SK-N-SH treated with all-trans-retinoic acid at 6 μM for 48 hours (cell line): ENCODE measurements around the gene MIOX.

Experiments used
- ATAC-seq: fragments of 200-7000 bp; cut with Tn5 transposase; 3 replicates; pipeline ENCODE4 v1.9.1; 2020; ENCODE audit warnings: mild to moderate bottlenecking, moderate library complexity
- ARNTL ChIP-seq: fragments of 450-650 bp; formaldehyde crosslinking; IDR thresholded peaks from 2 replicates; pipeline ENCODE4 v1.5.0; 2020; ENCODE audit warnings: low read depth, mild to moderate bottlenecking, moderate library complexity, borderline replicate concordance
- BACH2 ChIP-seq: fragments of 250-450 bp; sonication (Bioruptor Pico); IDR thresholded peaks from 2 replicates; pipeline ENCODE4 v1.9.0; 2021; ENCODE audit warnings: mild to moderate bottlenecking, borderline replicate concordance
- CSDC2 ChIP-seq: fragments of 250-450 bp; sonication (Bioruptor Pico); IDR thresholded peaks from 2 replicates; pipeline ENCODE4 v1.5.0; 2020; ENCODE audit warnings: mild to moderate bottlenecking, moderate library complexity
- ISL1 ChIP-seq: fragments of 250-450 bp; sonication (Bioruptor Pico); IDR thresholded peaks from 2 replicates; pipeline ENCODE4 v2.1.2; 2022; ENCODE audit warnings: mild to moderate bottlenecking, moderate library complexity
- PATZ1 ChIP-seq: fragments of 250-450 bp; sonication (Bioruptor Pico); IDR thresholded peaks from 2 replicates; pipeline ENCODE4 v1.8.0; 2020; ENCODE audit warnings: mild to moderate bottlenecking, moderate library complexity, borderline replicate concordance
- PPARA ChIP-seq: fragments of 250-450 bp; sonication (Bioruptor Pico); IDR thresholded peaks from 2 replicates; pipeline ENCODE4 v1.5.0; 2020; ENCODE audit warnings: mild to moderate bottlenecking, borderline replicate concordance
- RARB ChIP-seq: fragments of 250-450 bp; sonication (Bioruptor Pico); IDR thresholded peaks from 2 replicates; pipeline ENCODE4 v1.8.0; 2021; ENCODE audit warnings: mild to moderate bottlenecking, moderate library complexity
- TCF4 ChIP-seq: fragments of 250-450 bp; sonication (Bioruptor Pico); IDR thresholded peaks from 2 replicates; pipeline ENCODE4 v1.8.0; 2021; ENCODE audit warnings: mild to moderate bottlenecking, moderate library complexity, borderline replicate concordance
- TSHZ2 ChIP-seq: fragments of 250-450 bp; sonication (Bioruptor Pico); IDR thresholded peaks from 2 replicates; pipeline ENCODE4 v1.5.0; 2020; ENCODE audit warnings: mild to moderate bottlenecking, moderate library complexity
- ZFP3 ChIP-seq: fragments of 250-450 bp; sonication (Bioruptor Pico); IDR thresholded peaks from 2 replicates; pipeline ENCODE4 v1.5.0; 2020; ENCODE audit warnings: mild to moderate bottlenecking, moderate library complexity
- ZFP30 ChIP-seq: fragments of 450-650 bp; formaldehyde crosslinking; IDR thresholded peaks from 2 replicates; pipeline ENCODE4 v1.5.0; 2022; ENCODE audit warnings: mild to moderate bottlenecking, moderate library complexity
- ZNF70 ChIP-seq: fragments of 450-650 bp; formaldehyde crosslinking; IDR thresholded peaks from 2 replicates; pipeline ENCODE4 v1.5.0; 2020; ENCODE audit warnings: mild to moderate bottlenecking, moderate library complexity
- ZNF8 ChIP-seq: fragments of 450-650 bp; formaldehyde crosslinking; IDR thresholded peaks from 2 replicates; pipeline ENCODE4 v1.5.0; 2020; ENCODE audit warnings: mild to moderate bottlenecking, moderate library complexity
- TF ChIP-seq, protein P1 (sequence below): fragments of 250-450 bp; sonication (Bioruptor Pico); IDR thresholded peaks from 2 replicates; pipeline ENCODE4 v1.5.1; 2020; ENCODE audit warnings: low read depth, mild to moderate bottlenecking, moderate library complexity
- TF ChIP-seq, protein P2 (sequence below): fragments of 250-450 bp; sonication (Bioruptor Pico); IDR thresholded peaks from 2 replicates; pipeline ENCODE4 v1.8.0; 2021; ENCODE audit warnings: low read depth, mild to moderate bottlenecking, moderate library complexity, borderline replicate concordance

The MIOX gene

DNA sequence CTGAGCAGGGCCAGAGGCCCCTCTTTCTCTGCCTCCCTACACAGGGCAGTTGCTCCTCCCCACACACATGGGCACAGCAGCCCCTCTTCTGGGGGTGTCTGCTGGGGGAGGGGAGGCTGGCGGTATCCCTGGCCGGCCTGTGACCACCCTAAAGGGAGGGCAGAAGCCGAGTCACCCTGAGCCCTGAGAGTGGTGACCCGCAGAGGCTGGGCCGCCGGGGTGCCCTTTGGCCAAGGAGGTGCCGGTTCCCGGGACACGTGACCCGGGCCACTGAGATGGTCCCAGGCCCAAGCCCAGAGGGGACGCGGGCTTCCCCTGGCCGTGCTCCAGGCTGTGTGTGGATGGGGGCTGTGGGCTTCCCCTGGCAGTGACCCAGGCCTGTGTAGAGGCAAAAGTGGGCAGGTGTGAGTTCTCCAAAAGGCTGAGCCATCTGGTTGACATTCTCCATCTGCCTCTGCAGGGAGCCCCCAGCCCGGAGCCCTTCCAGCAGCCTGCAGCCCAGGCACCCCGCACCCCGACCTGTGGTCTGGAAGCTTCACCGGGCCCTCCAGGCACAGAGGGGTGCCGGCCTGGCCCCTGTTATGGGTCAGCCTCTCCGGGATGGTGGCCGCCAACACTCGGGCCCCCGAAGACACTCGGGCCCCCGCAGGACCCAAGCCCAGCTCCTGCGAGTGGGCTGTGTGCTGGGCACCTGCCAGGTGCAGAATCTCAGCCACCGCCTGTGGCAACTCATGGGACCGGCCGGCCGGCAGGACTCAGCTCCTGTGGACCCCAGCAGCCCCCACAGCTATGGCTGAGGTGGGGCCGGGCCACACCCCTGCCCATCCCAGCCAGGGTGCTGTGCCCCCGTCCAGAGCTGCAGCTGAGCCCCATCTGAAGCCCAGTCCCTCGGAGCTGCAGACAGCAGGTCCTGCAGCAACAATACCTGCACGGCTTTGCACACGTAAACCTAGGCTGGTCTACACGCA, 4.3 kb upstream of the MIOX start:
- TF ChIP-seq RARB: no peak
- no peak for TF ChIP-seq PATZ1 (CRISPR knock-in tag)
- no peak for TF ChIP-seq ZFP30 (CRISPR knock-in tag)
- TF ChIP-seq, protein P1, sequence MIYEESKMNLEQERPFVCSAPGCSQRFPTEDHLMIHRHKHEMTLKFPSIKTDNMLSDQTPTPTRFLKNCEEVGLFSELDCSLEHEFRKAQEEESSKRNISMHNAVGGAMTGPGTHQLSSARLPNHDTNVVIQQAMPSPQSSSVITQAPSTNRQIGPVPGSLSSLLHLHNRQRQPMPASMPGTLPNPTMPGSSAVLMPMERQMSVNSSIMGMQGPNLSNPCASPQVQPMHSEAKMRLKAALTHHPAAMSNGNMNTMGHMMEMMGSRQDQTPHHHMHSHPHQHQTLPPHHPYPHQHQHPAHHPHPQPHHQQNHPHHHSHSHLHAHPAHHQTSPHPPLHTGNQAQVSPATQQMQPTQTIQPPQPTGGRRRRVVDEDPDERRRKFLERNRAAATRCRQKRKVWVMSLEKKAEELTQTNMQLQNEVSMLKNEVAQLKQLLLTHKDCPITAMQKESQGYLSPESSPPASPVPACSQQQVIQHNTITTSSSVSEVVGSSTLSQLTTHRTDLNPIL (CRISPR knock-in tag): no peak
- no peak for TF ChIP-seq BACH2 (CRISPR knock-in tag)
- TF ChIP-seq ZNF70: no peak
- no peak for TF ChIP-seq ZFP3
- TF ChIP-seq, protein P2, sequence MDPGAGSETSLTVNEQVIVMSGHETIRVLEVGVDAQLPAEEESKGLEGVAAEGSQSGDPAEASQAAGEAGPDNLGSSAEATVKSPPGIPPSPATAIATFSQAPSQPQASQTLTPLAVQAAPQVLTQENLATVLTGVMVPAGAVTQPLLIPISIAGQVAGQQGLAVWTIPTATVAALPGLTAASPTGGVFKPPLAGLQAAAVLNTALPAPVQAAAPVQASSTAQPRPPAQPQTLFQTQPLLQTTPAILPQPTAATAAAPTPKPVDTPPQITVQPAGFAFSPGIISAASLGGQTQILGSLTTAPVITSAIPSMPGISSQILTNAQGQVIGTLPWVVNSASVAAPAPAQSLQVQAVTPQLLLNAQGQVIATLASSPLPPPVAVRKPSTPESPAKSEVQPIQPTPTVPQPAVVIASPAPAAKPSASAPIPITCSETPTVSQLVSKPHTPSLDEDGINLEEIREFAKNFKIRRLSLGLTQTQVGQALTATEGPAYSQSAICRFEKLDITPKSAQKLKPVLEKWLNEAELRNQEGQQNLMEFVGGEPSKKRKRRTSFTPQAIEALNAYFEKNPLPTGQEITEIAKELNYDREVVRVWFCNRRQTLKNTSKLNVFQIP (CRISPR knock-in tag): no peak
- no peak for TF ChIP-seq ZNF8 (CRISPR knock-in tag)
- no peak for TF ChIP-seq TCF4 (CRISPR knock-in tag)
- no peak for TF ChIP-seq CSDC2 (CRISPR knock-in tag)
- TF ChIP-seq ARNTL (CRISPR knock-in tag): no peak
- TF ChIP-seq TSHZ2: no peak
- no peak for TF ChIP-seq ISL1 (CRISPR knock-in tag)
- no peak for ATAC-seq

- TF ChIP-seq CSDC2 (CRISPR knock-in tag): no peak
- no peak for TF ChIP-seq ZNF70
- TF ChIP-seq, protein P2 (CRISPR knock-in tag): no peak
- TF ChIP-seq, all 23 proteins: peak for 0
- ATAC-seq: no peak
These were observed 3.6 kb upstream of the MIOX start for GRCh38 chr22:50483106-50483505.

- no peak for ATAC-seq
- no peak for TF ChIP-seq TCF4 (CRISPR knock-in tag)
These were observed 3.1 kb upstream of the MIOX start for GRCh38 chr22:50483556-50483955.

GRCh38 chr22:50483977-50484853, 2.4 kb upstream of the MIOX start:
- no peak for ATAC-seq
- no peak for TF ChIP-seq PPARA (CRISPR knock-in tag)
